Activated CD8-positive, alpha-beta memory T cell treated with anti-CD3 and anti-CD28 coated beads, Interleukin-2, amount 50 U/mL, for 4 hours (primary cell): Measurements from ENCODE around the gene LMTK3.
"Not testable (repeated sequence)": the region's sequence is repeated elsewhere in the genome, so short reads cannot be mapped to it uniquely, and the experiment has no call there.

ENCODE experiments used
- DNase-seq: peaks from one replicate; pipeline ENCODE4 v3.0.0-alpha.2; 2020

Gene LMTK3

GRCh38 chr19:48502350-48503018, 9.2 kb downstream of the LMTK3 start:
- peak; percentile 68 for DNase-seq

DNA sequence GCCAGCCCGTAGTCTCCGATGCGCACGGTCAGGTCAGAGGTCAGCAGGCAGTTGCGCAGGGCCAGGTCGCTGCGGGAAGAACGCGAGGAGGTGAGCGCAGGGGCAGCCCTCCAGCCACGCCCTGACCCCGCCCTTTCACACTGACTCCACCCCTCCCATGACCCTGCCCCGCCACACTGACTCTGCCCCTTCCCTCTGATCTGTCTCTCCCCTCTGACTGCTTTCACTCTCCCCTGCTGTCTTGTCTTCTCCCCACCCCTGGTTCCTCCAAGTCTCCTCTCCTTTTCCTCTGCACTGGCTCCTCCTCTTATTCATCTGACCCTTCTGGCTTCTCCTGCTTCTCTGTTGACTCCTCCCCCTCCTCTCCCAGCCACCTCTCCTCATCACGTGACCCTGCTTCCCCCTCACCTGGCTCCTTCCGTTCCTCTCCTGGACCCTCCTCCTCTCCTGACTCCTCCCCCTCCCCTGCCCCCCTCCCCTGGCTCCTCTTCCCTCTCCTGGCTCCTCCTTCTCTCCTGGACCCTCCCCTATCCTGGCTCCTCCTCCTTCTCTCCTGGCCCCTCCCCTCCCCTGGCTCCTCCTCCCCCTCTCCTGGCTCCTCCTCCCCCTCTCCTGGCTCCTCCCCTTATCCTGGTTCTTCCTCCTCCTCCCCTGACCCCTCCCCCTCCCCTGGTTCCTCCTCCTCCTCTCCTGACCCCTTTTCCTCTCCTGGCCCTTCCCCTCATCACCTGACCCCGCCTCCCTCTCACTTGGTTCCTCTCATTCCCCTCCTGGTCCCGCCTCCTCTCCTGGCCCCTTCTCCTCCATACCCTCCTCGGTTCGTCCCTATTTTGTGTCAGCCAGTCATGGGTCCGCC, 9.9 kb downstream of the LMTK3 start:
- DNase-seq: no peak

- no peak for DNase-seq
Observed at GRCh38 chr19:48500830-48501493, 10.7 kb downstream of the LMTK3 start.

- no peak for DNase-seq
Observed at GRCh38 chr19:48499316-48500090, 12.1 kb downstream of the LMTK3 start.

- no peak for DNase-seq
Observed at GRCh38 chr19:48498595-48499311, 12.9 kb downstream of the LMTK3 start.

DNA sequence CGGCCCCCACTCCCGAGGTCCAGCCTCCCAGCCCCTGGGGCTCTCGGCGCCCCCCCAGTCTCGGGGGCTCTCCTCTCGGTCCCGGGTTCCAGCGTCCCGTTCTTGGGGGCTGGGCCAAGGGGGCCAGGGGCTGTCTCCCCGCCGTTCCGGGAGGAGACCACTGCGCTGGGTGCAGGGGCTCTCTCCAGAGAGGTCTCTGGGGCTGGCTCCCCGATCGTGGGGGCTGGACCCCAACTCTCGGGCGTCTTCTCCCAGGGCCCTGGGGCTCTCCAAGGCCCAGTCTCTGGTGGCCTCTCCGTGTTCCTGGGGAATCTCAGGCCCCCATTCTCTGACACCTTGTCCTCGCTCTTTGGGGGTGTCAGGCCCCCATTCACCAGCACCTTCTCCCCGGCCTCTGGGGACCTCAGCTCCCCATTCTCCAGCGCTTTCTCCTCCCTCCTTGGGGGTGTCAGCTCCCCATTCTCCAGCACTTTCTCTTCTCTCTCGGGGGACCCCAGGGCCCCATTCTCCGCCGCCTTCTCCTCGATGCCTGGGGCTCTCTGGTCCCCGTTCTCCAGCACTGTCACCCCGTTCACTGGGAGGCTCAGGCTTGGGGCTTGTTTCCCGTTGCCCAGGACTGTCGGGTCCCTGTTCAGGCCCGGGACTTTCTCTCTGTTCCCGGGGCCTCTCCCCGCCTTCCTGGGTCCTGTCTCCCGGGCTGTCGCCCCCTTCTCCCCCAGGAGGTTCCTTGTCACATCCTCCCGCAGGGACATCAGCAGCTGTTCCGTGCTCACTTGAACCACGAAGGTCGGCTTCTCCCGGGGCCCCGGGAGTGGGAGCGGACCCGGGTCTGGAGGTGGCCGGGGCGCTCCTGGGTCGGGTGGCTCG, 13.7 kb downstream of the LMTK3 start:
- DNase-seq: no peak

GRCh38 chr19:48496959-48497727, 14.5 kb downstream of the LMTK3 start:
- DNase-seq: no peak

GRCh38 chr19:48495396-48495795, 16.2 kb downstream of the LMTK3 start:
- no peak for DNase-seq

- no peak for DNase-seq
Observed at GRCh38 chr19:48493718-48494401, 17.8 kb downstream of the LMTK3 start.

- DNase-seq: peak; percentile 78
Observed at GRCh38 chr19:48492925-48493717, 18.5 kb downstream of the LMTK3 start.

- DNase-seq: no peak
Observed at GRCh38 chr19:48491793-48492123, 19.9 kb downstream of the LMTK3 start.

- peak; percentile 62 for DNase-seq
Observed at GRCh38 chr19:48490981-48491792, 20.4 kb downstream of the LMTK3 start.

GRCh38 chr19:48489608-48490216, 21.9 kb downstream of the LMTK3 start:
- peak; percentile 85 for DNase-seq

- not testable (repeated sequence) for DNase-seq
Observed at GRCh38 chr19:48488478-48488877, 23.2 kb downstream of the LMTK3 start.

GRCh38 chr19:48487948-48488347, 23.7 kb downstream of the LMTK3 start:
- no peak for DNase-seq

GRCh38 chr19:48487544-48487943, 24.1 kb downstream of the LMTK3 start:
- no peak for DNase-seq

DNA sequence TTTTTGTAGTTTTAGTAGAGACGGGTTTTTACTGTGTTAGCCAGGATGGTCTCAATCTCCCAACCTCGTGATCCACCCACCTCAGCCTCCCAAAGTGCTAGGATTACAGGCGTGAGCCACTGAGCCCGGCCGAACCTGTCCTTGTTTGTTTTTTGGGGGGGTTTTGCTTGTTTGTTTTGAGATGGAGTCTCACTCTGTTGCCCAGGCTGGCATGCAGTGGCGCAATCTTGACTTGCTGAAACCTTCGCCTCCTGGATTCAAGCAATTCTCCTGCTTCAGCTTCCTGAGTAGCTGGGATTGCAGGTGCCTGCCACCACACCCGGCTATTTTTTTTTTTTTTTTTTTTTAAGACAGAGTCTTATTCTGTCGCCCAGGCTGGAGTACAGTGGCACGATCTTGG, 24.9 kb downstream of the LMTK3 start:
- DNase-seq: not testable (repeated sequence)
